SW 1271 (cell line): ENCODE data around the gene ITGB6.
A peak's percentile ranks its signal among the peaks of the same experiment; 100 is the strongest.

Experiments
- DNase-seq, 2 experiments: peaks; one replicate each; lab custom pipeline; 2025; lab: John Stamatoyannopoulos, UW

Gene ITGB6, protein sequence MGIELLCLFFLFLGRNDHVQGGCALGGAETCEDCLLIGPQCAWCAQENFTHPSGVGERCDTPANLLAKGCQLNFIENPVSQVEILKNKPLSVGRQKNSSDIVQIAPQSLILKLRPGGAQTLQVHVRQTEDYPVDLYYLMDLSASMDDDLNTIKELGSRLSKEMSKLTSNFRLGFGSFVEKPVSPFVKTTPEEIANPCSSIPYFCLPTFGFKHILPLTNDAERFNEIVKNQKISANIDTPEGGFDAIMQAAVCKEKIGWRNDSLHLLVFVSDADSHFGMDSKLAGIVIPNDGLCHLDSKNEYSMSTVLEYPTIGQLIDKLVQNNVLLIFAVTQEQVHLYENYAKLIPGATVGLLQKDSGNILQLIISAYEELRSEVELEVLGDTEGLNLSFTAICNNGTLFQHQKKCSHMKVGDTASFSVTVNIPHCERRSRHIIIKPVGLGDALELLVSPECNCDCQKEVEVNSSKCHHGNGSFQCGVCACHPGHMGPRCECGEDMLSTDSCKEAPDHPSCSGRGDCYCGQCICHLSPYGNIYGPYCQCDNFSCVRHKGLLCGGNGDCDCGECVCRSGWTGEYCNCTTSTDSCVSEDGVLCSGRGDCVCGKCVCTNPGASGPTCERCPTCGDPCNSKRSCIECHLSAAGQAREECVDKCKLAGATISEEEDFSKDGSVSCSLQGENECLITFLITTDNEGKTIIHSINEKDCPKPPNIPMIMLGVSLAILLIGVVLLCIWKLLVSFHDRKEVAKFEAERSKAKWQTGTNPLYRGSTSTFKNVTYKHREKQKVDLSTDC

DNA sequence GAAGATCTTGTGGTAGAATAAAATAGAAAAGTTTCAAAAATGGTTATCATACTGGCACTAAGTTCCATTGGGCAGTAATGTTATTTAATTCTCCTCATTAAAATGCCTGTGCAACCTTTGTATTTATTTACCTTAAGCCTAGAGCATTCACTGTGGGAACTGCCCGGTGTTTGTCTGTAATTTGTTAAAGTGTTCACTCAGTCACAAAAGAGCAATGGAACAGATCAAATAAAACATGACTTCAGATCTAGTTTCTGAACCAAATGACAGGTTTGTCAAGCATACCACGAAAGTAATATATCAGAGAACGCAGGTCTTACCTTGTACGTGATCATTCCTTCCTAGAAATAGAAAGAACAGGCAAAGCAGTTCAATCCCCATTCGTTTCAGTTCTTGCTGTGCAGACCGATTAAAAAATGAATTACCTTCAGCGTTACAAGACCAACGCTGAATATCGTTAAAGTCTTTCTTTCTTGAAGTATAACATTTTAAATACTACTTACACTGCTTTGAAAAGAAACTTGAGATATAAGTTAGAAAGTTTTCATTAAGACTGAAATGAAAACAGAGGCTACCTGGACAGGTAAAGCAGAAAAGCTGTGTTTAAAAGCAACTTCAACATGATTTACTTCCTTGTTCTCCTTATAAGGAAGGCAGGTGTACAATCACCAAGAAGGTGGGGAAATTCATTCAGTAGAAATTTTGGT lies at the start of gene ITGB6:
TSS of gene ITGB6 (minus strand) at position 590 of the 707 bp plus-strand sequence. CDS start at position 381, 209 bp downstream.
- no peak for DNase-seq

DNA sequence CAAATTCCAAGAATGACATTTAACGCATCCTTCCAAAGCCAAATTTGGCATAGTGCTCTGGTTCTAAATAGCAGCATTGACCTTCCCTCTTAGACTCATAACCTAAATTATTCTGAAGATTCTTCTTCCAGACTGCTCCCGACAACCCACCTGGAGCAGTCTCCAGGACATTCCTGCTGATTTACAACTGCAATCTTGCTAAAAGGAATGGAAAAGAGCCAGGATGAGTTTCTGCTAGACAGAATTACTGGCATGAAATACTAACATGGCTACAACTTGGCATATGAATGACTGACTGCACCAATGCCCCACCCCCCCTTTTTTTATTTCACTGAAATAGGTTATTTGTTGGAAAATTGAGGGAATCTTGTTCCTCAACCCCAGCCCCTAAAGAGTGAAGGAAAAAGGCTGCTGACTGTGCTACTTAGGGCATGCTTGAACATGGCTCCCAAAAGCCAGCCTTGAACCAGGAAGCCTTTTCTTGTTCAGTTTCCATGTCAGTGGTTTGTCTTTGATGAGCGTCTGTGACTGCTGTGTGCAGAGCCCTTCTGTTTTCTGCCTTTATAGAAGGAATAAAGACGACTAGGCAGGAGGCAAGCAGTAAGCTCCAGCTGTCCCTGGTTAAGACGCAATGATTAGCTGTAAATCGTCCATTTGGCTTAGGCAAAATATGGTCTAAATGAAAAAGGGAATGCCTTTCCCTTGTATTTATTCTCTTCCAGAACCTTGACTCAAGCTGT lies 47.4 kb upstream of the ITGB6 start:
- DNase-seq: no peak

DNA sequence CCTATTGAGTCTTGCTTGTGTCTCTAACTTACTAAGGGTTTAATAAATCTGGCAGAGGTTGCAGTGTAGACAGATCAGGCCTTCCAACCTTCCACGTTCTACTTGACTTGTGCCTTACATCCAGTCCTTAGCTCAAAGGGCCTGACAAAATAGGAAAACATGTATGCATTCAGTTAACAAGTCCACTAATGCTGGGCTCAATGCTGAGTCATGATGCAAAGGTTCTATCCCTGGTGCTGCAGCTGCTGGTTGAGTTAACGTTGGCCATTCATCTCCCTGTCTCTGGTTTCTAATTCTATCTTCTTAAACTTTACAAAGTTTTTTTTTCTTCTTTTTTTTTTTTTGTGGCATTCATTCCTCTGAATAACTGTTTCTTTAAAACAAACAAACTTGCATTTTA lies 46.3 kb upstream of the ITGB6 start:
- no peak for DNase-seq

DNA sequence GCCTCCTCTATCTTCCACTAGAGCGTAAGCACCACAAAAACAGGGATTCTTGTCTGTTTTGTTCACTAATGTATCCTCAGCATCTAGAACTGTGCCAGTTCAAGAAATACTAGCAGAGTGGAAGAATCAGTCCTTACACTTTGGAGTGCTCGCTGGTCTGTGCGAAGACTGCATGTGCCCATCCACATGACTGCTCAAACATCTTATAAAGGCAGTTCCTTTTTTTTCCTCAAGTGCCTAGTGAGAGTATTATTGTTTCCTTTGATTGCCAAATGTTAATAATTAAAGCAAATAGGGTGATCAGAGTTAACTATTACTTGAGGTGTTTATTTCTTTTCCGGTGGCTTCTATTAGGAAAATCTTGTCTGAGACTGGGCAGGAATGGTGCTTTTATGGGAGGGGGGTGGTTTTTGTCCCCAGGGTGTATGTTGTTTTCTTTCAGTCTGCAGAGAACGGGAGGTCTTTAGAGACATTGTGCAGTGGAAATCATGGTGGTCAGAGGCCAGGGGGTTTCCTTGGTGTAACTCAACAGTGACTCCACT lies 45.6 kb upstream of the ITGB6 start:
- no peak for DNase-seq

DNA sequence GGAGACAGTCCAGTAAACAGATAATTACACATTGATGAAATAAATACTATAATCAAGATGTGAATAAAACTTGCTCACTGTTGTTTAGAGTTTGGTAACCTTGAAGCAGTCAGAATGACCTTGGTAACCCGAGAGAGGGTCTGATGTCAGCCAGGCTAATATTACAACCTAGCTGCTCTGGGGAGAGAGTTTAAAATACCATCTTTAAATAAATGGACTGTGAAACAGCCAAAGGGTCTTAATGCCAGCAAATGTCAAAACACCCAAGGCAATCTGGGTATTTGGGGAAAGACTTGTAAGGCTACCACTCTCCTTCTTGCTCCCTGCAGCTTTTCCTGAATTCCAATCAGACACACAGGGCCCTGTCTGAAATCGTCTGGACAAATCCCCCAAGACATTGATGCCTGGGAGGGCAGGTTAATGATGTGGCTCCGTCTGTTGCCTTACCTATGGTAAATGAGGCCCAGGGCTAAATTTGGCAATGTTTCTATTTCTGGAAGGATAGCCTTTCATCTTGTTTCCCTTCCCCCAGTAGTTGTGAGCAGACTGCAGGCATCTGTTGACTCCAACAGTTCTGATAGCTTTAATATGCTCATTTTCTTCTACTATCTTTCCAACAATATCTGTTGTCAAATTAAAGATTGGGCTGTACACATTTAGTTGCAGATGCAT lies 43.0 kb upstream of the ITGB6 start:
- no peak for DNase-seq

- DNase-seq: peak in 1 of 2 experiments; percentile 78
Measured at GRCh38 chr2:160241251-160242137, 41.4 kb upstream of the ITGB6 start.

GRCh38 chr2:160239436-160239835 lies 39.4 kb upstream of the ITGB6 start:
- DNase-seq: no peak

DNA sequence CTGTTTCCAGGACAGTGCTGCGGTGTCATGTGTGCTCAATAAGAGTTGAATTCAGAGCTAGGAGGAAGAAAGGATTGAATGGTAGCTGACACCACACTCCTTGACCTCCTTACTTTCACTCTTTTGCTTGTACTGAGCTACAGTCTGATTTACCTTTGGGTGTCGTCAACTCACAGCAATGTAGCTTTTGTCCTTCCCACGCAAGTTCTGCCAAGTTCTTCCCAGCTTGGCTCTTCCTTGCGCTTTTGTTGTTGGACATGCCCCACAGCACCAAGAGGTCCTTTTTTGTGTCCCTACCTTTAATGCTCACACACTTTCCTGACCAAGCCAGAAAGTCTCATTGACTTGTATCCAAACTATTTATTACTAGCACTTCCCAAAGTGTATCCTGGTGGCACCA lies 38.3 kb upstream of the ITGB6 start:
- DNase-seq: no peak

DNA sequence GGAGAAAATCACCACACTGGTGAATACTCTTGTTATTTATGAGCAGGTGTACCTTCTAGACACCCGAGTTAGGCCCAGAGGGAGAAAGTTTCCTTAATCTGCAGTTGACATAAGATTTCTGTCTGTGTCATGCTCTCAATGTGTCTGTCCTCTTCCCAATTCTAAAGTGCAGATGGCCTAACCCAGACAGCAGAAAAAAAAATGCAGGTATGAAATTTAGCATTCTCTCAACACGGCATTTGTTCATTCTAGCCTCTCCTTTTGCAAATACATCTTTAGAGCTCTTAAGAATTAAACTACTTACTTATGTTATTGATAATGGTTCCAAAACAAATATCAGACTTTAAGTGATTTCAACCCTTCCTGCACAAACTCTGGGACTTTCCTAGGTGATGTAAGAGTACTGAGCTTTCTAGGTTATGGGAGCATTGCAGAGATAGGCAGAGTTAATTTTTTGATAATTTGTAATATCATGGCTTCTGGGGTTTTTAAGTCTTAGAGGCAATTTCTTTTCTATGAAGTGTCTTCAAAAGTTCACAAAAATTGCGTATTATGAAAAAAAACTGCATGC lies 32.9 kb upstream of the ITGB6 start:
- no peak for DNase-seq

DNA sequence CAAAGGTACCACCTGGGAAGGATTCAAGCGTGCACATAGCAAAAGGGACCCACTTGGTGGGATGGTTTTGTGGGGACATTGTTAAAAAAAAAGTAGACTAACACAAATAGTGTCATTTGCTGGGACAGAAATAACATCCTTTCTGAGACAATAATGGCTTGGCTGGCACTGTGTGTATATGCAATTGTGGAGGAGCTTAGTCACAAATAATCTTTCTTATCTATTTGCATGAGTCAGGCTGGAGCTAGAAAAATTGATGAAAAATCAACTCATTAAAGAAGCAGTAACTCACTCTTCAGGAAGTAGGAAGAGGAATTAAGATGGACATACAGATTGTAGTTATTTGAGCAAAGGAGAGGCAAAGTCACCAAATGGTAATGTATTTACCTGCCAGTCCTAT lies 29.5 kb upstream of the ITGB6 start:
- DNase-seq: peak in 1 of 2 experiments; percentile 28

- DNase-seq: peak in 1 of 2 experiments; percentile 42
Measured at GRCh38 chr2:160228141-160228917, 28.3 kb upstream of the ITGB6 start.

DNA sequence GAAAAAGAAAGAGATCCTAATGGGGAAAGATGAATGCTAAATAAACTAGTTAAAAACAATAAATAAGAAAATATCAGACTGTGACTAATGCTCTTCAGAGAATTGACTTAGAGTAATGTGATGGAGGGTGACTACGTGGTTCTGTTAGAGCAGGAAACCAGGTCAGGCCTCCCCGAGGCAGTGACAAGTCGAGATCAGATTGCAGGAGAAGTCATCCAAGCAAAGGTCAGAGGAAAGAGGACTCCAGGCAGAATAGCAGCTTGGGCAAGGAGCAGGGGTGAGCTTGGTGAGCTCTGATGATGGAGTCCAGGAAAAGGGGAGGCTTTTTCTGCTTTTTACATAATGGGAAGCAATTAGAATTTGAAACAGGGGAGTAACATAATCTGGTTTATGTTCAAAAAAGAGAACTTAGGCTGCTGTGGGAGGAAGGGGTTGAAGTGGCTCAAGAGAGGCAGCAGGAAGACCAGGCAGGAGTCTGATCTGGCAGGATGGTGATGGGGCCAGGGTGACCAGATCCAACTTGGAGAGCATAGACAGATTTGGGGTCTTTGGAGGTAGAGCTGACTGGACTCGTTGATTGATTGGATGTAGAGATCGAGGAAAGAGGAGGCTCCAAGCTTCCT lies 27.3 kb upstream of the ITGB6 start:
- DNase-seq: peak in 1 of 2 experiments; percentile 23

DNA sequence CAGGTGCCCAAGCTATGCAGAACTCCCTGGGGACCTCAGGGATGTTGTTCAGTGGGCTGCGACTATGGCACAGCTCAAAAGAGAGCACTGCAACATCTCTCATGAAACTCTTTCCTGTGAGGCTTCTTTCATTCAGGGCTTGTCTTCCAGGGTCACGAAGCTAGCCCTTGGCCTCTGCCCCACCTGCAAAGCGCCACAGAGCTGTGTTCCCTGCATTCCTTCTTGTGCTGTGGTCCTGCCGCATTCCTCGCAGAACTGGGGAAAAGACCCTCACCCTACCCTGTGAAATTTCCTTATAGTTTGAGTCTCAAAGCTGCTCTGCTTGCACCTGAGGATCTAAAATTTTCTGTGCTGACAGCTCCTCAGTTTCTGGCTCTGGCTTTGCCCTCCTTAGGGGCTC lies 26.3 kb upstream of the ITGB6 start:
- DNase-seq: no peak

- DNase-seq: no peak
Measured at GRCh38 chr2:160225722-160226121, 25.6 kb upstream of the ITGB6 start.

- DNase-seq: no peak
Measured at GRCh38 chr2:160224507-160224906, 24.4 kb upstream of the ITGB6 start.

DNA sequence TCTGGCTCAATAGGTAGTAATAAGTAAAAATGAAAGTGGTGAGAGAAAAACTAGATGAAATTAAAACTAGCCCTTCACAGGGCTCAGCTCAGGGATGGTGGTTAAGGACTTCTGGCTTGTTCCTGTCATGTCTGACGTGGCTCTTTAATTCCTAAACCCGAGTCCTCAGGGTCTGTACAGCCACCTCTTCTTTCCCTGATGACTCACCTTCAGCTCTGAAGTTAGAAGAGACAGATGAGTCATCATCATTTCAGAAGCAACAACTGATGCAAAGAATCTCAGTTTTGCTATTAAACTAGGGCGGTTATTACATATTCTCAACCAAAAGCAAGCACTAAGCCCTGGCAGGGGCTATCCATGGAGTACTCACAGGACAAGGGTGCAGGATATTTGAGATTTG lies 24.0 kb upstream of the ITGB6 start:
- DNase-seq: peak; percentile 77 to 94

GRCh38 chr2:160223560-160223959 lies 23.5 kb upstream of the ITGB6 start:
- DNase-seq: no peak

- DNase-seq: no peak
Measured at GRCh38 chr2:160222546-160223283, 22.6 kb upstream of the ITGB6 start.
